GM18519 (cell line): Measurements from ENCODE around the gene TCP11.

Experiments
- ATAC-seq: cut with Tn5 transposase; IDR thresholded peaks from one replicate; pipeline ENCODE4 v1.9.1; 2021; ENCODE audit warnings: mild to moderate bottlenecking, moderate library complexity; ENCODE audit not compliant: unreplicated experiment, low FRiP score

The TCP11 gene

DNA sequence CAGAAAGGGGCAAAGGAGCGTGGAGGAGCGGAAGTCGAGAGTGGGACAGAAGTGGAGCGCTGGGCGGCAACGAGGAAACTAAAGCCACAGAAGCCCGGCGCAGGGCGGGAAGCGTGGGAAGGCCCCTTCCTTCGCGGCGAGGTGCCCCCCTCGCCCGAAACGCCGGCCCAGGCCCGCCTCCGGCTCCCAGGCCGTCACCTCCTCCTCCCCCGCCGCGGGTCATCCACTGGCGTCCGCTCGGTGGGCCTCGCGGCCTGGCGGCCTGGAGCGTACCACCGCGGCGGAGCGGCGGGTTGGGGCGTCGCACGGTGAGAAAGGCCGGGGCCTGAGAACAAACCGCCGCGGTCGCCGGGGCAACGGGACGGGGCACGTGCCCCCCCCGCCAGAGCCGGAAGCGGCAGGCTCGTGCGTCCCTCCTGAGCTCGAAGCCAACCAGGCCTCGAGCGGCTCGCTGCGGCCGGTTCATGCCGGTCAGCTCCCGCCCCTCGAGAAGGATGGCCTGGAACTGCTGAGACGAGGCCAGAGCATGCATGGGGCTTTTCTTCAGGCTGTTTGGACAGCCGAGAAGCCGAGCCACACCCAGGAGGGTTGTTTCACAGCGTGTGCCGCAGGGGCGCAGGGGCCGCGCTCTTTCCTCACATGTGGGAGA, at the start of gene TCP11:
Gene TCP11, minus strand, starts transcription at position 333 of the 649 bp plus-strand sequence. CDS start 469 bp downstream, outside the sequence.
- ATAC-seq = no peak

DNA sequence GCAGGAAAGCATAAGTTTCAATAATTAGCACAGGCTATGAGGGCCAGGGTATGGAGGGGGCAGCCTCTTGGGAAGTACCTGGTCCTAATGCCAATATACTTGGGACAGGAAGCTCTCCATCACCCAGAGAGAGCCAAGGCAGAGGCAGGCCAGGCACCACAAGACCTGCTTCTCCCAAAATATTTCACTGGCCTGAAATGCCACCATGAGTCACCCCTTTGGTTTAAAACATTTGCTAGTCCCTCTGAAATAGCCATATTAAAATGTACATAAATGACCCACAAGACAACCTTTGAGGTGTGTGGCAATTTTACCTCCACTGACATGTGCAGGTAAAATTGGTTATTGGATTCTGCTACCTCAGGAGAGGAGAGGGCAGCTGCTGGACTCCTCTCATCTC, 49.2 kb upstream of the TCP11 start:
- no peak for ATAC-seq

- ATAC-seq = no peak
These were observed 47.7 kb upstream of the TCP11 start for GRCh38 chr6:35188886-35189285.

- ATAC-seq = no peak
These were observed 45.4 kb upstream of the TCP11 start for GRCh38 chr6:35186571-35186970.

DNA sequence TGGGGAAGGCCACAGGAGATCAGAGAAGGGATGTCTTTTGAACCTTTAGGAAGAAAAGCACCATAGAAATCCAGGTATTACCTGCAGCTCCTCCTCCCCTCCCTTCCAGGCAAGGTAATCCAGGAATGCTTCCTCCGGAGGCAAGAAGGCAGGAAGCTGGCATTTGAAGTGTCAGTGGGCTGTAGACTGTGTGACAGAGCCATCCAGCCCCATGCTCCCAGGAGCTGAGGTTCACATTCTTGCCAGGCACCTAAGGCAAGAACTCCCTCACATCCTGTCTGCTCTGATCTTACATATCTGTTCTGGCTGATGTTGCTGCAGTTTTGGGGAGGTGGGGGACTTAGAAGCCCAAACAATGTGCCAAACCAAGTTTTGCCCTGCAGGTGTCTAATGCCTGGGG, 44.8 kb upstream of the TCP11 start:
- ATAC-seq = no peak

GRCh38 chr6:35185302-35185681, 44.2 kb upstream of the TCP11 start:
- no peak for ATAC-seq

GRCh38 chr6:35184580-35185301, 43.6 kb upstream of the TCP11 start:
- ATAC-seq = no peak

GRCh38 chr6:35183935-35184334, 42.8 kb upstream of the TCP11 start:
- ATAC-seq = no peak

GRCh38 chr6:35183281-35183680, 42.1 kb upstream of the TCP11 start:
- no peak for ATAC-seq

- ATAC-seq = no peak
These were observed 40.9 kb upstream of the TCP11 start for GRCh38 chr6:35181933-35182612.

DNA sequence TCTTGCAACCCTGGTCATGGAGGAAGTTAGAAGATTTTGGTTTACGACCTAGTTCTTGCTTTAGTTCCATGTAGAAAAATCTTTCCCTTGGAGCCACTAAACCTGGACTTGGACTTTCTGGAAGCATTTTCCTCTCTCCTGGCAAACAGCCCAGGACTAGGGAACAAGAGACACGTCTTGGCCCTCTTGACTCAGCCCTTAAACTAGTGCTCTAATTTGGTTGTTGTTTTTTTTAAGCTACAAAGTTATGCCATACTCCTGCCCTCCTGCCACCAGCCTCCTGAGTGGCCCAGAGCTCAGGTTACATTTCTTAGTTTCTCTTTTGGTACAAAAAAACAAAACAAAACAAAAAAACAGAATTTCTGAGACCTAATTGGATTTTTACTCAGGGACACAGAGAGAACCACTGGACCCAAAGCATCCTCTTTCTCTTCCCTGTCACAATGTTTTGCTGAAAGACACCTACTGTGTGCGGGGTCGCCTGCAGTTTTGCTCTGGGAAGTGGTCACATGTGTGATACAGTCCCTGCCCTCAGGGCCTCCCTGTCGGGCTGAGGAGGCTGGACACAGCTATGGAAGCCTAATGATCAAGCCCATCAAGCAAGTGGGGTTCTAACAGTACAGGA, 40.3 kb upstream of the TCP11 start:
- ATAC-seq = no peak

- ATAC-seq = no peak
These were observed 38.9 kb upstream of the TCP11 start for GRCh38 chr6:35179901-35180535.

DNA sequence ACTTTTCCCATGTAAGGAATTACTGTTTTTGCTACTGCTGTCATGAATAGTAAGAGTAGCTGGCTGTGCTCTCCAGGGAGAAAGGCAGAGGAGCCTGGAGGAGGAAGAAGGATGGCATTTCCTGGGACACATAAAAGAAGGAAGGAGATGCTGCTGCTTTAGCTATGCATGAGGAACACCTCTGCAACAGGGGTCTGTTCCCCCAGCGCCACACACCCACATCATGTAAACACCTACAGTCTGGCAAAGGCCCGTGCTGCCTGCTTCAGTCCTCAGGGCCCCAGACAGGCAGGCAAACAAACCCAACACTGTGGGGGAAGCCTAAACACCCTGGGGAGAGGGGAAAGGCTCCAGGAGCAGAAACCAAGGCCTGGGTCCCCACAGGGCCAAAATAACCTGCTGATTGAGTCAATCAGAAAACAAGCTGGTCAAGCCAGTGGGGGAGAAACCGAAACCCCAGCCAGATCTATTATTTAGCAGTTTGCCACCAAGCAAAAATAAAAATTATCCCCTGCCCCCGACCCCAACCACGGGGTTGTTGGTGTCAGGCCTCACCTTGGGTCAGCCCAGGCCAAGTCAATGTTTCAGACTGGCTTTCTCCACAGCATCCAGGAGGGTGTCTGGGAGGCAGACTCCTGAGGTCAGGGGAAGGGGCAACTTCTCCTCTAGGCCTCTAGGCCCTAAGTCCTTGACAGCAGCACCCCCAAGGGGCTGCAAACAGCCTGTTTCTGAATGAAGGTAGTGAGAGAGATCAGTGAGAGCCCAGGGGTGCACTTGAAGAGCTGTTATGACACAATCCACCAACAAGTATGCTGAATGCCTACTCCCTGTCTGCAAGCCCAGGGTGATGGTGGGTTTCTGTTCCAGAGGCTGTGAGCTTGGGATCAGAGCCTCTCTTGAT, 38.0 kb upstream of the TCP11 start:
- ATAC-seq = no peak

GRCh38 chr6:35178012-35178411, 36.9 kb upstream of the TCP11 start:
- no peak for ATAC-seq

GRCh38 chr6:35177596-35177995, 36.5 kb upstream of the TCP11 start:
- ATAC-seq = no peak

DNA sequence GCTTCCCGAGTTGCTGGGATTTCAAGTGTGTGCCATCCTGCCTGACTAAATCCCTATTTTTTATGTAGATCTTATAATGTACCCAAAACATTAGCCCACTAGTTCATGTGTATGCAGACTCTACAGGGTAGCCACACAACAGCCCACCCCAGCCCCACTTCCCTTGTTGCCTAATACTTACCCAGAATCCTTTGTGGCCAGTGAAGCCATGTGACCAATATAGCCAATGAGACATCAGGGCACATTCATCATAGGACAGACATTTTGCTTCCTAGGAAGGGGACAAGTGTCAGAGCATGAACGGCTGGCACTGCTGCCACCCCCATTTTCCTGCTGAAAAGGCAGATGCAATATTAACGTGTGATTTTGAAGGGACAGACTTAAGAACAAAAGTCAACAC, 36.0 kb upstream of the TCP11 start:
- no peak for ATAC-seq

GRCh38 chr6:35176301-35177024, 35.3 kb upstream of the TCP11 start:
- ATAC-seq = no peak

DNA sequence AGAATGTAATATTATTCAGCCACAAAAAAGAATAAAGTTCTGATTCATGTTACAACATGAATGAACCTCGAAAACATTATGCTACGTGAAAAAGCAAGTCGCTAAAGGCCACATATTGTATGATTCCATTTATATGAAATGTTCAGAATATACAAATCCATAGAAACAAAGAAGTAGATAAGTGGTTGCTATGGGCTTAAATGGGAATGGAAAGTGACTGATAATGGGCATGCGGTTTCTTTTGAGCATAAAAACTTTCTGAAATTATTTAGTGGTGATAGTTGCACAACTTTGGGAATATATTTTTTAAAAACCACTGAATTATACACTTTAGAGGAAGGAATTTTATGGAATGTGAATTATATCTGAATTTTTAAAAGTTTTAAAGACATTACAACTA, 33.4 kb upstream of the TCP11 start:
- no peak for ATAC-seq

GRCh38 chr6:35174088-35174434, 32.9 kb upstream of the TCP11 start:
- ATAC-seq = no peak
